Right lobe of liver (tissue), 4 donors: ENCODE data around the gene WDR75.

Experiments
- CTCF ChIP-seq, 4 donors: fragments of 200-600 bp in 3 of 4; fragments of 450-650 bp in 1 of 4; IDR thresholded peaks; one replicate each; pipeline versions ENCODE4 v1.5.1 to v1.8.0; 2016 to 2022; ENCODE audit warnings: antibody characterized with exemption in 4 of 4, mild to moderate bottlenecking in 2 of 4
- POLR2A ChIP-seq: fragments of 450-650 bp; IDR thresholded peaks from one replicate; pipeline ENCODE4 v1.6.1; 2017; ENCODE audit warnings: antibody characterized with exemption, mild to moderate bottlenecking
- donor health status: DM: no; HTN: no; CAD: no.
- donor health status: DM: no; HTN: no; CAD: no.
- donor health status: DM: no; HTN: yes; CAD: no.

- TF ChIP-seq CTCF (IDR thresholded peaks at IDR 0.05) (no peak), POLR2A (no peak)
Measured at GRCh38 chr2:189511960-189512319, 70.7 kb downstream of the WDR75 start.
